GM12878 (cell line): Measurements from ENCODE around the gene TRAPPC2. TPM values are rescaled to one million over a fixed set of nuclear protein-coding genes. Genes with fewer than 3 reads are reported as not detected.

Experiments used
- ATAC-seq: fragments of 200-7000 bp; cut with Tn5 transposase; 3 replicates; pipeline ENCODE4 v1.9.1; 2020; ENCODE audit warnings: mild to moderate bottlenecking, moderate library complexity
- BruUV-seq: library from RNA; stranded (reverse); fragments of 400-500 nt; replicated peaks from 2 replicates; lab custom pipeline; 2021; lab: Mats Ljungman, UMichigan
- CTCF ChIA-PET: fragments of 300-600 bp; sonication (Branson Sonifier 250); formaldehyde crosslinking; extraction: SDS; loops from one replicate; lab custom pipeline; 2021; ENCODE audit warnings: inconsistent platforms; lab: Yijun Ruan, JAX
- POLR2A ChIA-PET: fragments of 350-600 bp; formaldehyde crosslinking; extraction: SDS; loops from one replicate; lab custom pipeline; 2021; ENCODE audit warnings: inconsistent platforms; lab: Charles Lee
- RAD21 ChIA-PET: fragments of 300-600 bp; sonication (Branson Sonifier 250); formaldehyde crosslinking; loops from one replicate; lab custom pipeline; 2023; ENCODE audit warnings: antibody characterized with exemption; ENCODE audit not compliant: unreplicated experiment; lab: Charles Lee
- SMC1A ChIA-PET: fragments of 300-600 bp; sonication (Branson Sonifier 250); formaldehyde crosslinking; loops from one replicate; lab custom pipeline; 2023; ENCODE audit not compliant: unreplicated experiment, uncharacterized antibody; lab: Charles Lee
- DNase-seq: peaks from one replicate; pipeline ENCODE4 v3.0.0-alpha.2; 2011; ENCODE audit warnings: low read depth, low spot score
- FAIRE-seq: peaks from 3 replicates; lab custom pipeline; 2011; peaks lifted over from hg19 to GRCh38; lab: Jason Lieb, UNC
- H2AFZ ChIP-seq: 2 replicates; pipeline ENCODE4 v1.6.0; 2011; ENCODE audit warnings: low read depth, low read length, control low read depth; ENCODE audit not compliant: control insufficient read depth
- H3K27ac ChIP-seq: 2 replicates; pipeline ENCODE4 v1.5.1; 2011; ENCODE audit warnings: control low read depth; ENCODE audit not compliant: control insufficient read depth, insufficient read depth
- H3K27me3 ChIP-seq, 2 experiments: replicated peaks in 1 of 2; 2 replicates each; pipeline versions ENCODE4 v1.6.0 to v1.6.1; 2011; ENCODE audit warnings: low read length in 1 of 2; ENCODE audit not compliant: control insufficient read depth in 2 of 2, insufficient read depth in 2 of 2
- H3K36me3 ChIP-seq, 2 experiments: 2 replicates each; pipeline ENCODE4 v1.5.1; 2011; ENCODE audit warnings: low read length in 1 of 2; ENCODE audit not compliant: control insufficient read depth in 2 of 2, insufficient read depth in 2 of 2
- H3K4me1 ChIP-seq: 2 replicates; pipeline ENCODE4 v1.6.1; 2011; ENCODE audit warnings: mild to moderate bottlenecking, low read length, moderate library complexity, mixed read lengths; ENCODE audit not compliant: control insufficient read depth, insufficient read depth
- H3K4me2 ChIP-seq: 2 replicates; pipeline ENCODE4 v1.6.0; 2011; ENCODE audit warnings: control low read depth; ENCODE audit not compliant: control insufficient read depth, insufficient read depth
- H3K4me3 ChIP-seq: fragments of 200-600 bp; sonication (generic); 2 replicates; pipeline ENCODE4 v1.5.1; 2016
- H3K79me2 ChIP-seq: 2 replicates; pipeline ENCODE4 v1.6.0; 2011; ENCODE audit warnings: low read length; ENCODE audit not compliant: control insufficient read depth, insufficient read depth
- H3K9ac ChIP-seq: 2 replicates; pipeline ENCODE4 v1.8.0; 2011; ENCODE audit warnings: low read length, control low read depth, mixed read lengths; ENCODE audit not compliant: control insufficient read depth, insufficient read depth
- H3K9me3 ChIP-seq: replicated peaks from 3 replicates; pipeline ENCODE4 v1.5.1; 2011; ENCODE audit warnings: mild to moderate bottlenecking, low read length; ENCODE audit not compliant: control insufficient read depth, insufficient read depth
- H4K20me1 ChIP-seq: 2 replicates; pipeline ENCODE4 v1.6.0; 2011; ENCODE audit not compliant: control insufficient read depth, insufficient read depth
- BRCA1 ChIP-seq: IDR thresholded peaks from 2 replicates; pipeline ENCODE4 v1.6.1; 2011; ENCODE audit warnings: low read depth, low read length, improper control_type of control experiment
- CEBPB ChIP-seq, 2 experiments: fragments of 150-350 bp in 1 of 2; IDR thresholded peaks; 2 replicates each; pipeline ENCODE4 v1.6.1; 2012 to 2014; ENCODE audit warnings: low read depth in 2 of 2, low read length in 2 of 2, borderline replicate concordance in 1 of 2, inconsistent platforms in 1 of 2
- FOXK2 ChIP-seq: fragments of 450-650 bp; IDR thresholded peaks from 2 replicates; pipeline ENCODE4 v1.6.1; 2017; ENCODE audit warnings: mild to moderate bottlenecking, moderate library complexity
- HDAC2 ChIP-seq: fragments of 200-600 bp; sonication (generic); IDR thresholded peaks from 2 replicates; pipeline ENCODE4 v1.6.1; 2017
- JUNB ChIP-seq: IDR thresholded peaks from 2 replicates; pipeline ENCODE4 v1.6.1; 2016; ENCODE audit warnings: antibody characterized with exemption, mild to moderate bottlenecking
- MEF2B ChIP-seq: fragments of 450-650 bp; IDR thresholded peaks from 2 replicates; pipeline ENCODE4 v1.6.1; 2018; ENCODE audit warnings: mild to moderate bottlenecking, moderate library complexity; ENCODE audit not compliant: partially characterized antibody, poor library complexity, severe bottlenecking
- MTA2 ChIP-seq: fragments of 450-650 bp; IDR thresholded peaks from 2 replicates; pipeline ENCODE4 v1.6.1; 2016; ENCODE audit warnings: low read depth, mild to moderate bottlenecking, moderate library complexity
- NBN ChIP-seq: fragments of 450-650 bp; IDR thresholded peaks from 2 replicates; pipeline ENCODE4 v1.6.1; 2016
- NR2C1 ChIP-seq: fragments of 450-650 bp; IDR thresholded peaks from 2 replicates; pipeline ENCODE4 v1.6.1; 2017; ENCODE audit warnings: antibody characterized with exemption, mild to moderate bottlenecking, moderate library complexity
- PML ChIP-seq: IDR thresholded peaks from 2 replicates; pipeline ENCODE4 v1.6.1; 2012; ENCODE audit warnings: low read length, inconsistent platforms
- RAD51 ChIP-seq: fragments of 450-650 bp; IDR thresholded peaks from 2 replicates; pipeline ENCODE4 v1.6.1; 2016; ENCODE audit warnings: moderate library complexity, mild to moderate bottlenecking, inconsistent platforms
- RUNX3 ChIP-seq: IDR thresholded peaks from 2 replicates; pipeline ENCODE4 v1.6.1; 2012; ENCODE audit warnings: low read length, inconsistent platforms
- TBL1XR1 ChIP-seq: IDR thresholded peaks from 2 replicates; pipeline ENCODE4 v1.6.1; 2012; ENCODE audit warnings: low read depth, low read length, improper control_type of control experiment
- ZNF384 ChIP-seq: IDR thresholded peaks from 2 replicates; pipeline ENCODE4 v1.6.1; 2012; ENCODE audit warnings: low read depth, mild to moderate bottlenecking, low read length, improper control_type of control experiment, borderline replicate concordance
- WGBS: methylation state at CpG from one replicate; pipeline ENCODE4 v1.1.6; 2016; ENCODE audit warnings: low lambda C conversion rate; ENCODE audit not compliant: insufficient replicate concordance, insufficient coverage; ENCODE audit errors: missing lambda C conversion rate; 5-methylcytosine and 5-hydroxymethylcytosine counted together
- in situ Hi-C: fragments of 300-500 bp; cut with MboI; formaldehyde crosslinking; loops from 9 replicates; pipeline ENCODE4 v1.14.3; 2018; ENCODE audit warnings: mixed read lengths
- intact Hi-C: fragments of 100-400 bp; cut with micrococcal nuclease; formaldehyde crosslinking; loops from one replicate; pipeline ENCODE4 v1.14.2; 2022; ENCODE audit not compliant: unreplicated experiment
- polyA plus RNA-seq, 11 experiments: library from polyadenylated mRNA; depleted of rRNA in 4 of 11; unstranded in 6 of 11; stranded (reverse) in 5 of 11; fragments of >200 nt; fragmentation: Nextera tagmentation in 4 of 11; fragmentation: Illumina TruSeq in 1 of 11; extraction: Ambion mirVana in 4 of 11; extraction: Trizol in 1 of 11; gene quantifications; 1 replicate in 1 of 11; 2 replicates in 10 of 11; pipeline versions ENCODE4 v1.2.1 to v1.2.3, GENCODE V29; 2011 to 2016; ENCODE audit warnings: inconsistent platforms in 2 of 11, missing spikeins in 2 of 11, low read depth in 1 of 11
- total RNA-seq, 4 experiments: library from RNA; depleted of rRNA in 3 of 4; stranded (reverse); fragments of >200 nt in 3 of 4; fragmentation: Illumina TruSeq in 1 of 4; extraction: Trizol in 1 of 4; gene quantifications; 2 replicates each; pipeline versions ENCODE4 v1.2.1 to v1.2.3, GENCODE V29; 2013 to 2021
- TF ChIP-seq, protein P1 (sequence below): IDR thresholded peaks from 2 replicates; pipeline ENCODE4 v1.6.1; 2012; ENCODE audit warnings: low read depth, low read length, improper control_type of control experiment

TRAPPC2 gene
- total and polyA plus RNA-seq, 10 of the 15 experiments (the other 5 are each of a cell fraction or from before 2014, with no cell fraction given), result 12.4 to 28.4 (median 21.3) TPM

DNA sequence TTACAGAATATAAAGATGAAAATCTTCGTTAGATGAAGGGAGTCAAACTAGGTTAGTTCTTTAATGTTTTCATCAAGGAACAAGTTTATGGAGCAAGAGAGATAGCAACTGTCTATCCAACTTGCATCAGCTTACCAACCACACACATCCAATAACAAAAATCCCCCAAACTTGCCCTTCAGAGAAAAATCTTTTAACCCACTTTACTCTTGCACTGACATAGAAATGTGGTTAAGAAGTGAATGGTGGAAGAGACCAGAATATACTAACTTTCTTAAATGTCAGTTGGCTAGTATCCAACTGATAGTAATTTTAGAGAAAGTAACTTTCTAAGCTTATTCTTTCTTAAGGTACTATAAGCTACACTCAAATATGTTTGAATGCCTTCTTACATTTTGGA lies 47.2 kb downstream of the TRAPPC2 start:
- whole genome bisulfite sequencing, result 65% methylated on average over 1 of the region's 1 CpG
- no peak for FAIRE-seq
- Histone ChIP-seq H3K4me1 (peaks cover 7% of the 10 kb centered on the region; the same call in 1 of the 2 replicates), H3K27ac (no peak overlapping the region), H3K9ac (no peak overlapping the region), H3K4me3 (no peak overlapping the region), H3K4me2 (no peak overlapping the region), H3K9me3 (no peaks in the 10 kb centered on the region), H3K27me3 (no peaks in the 10 kb centered on the region), H2AFZ (no peak overlapping the region), H3K79me2 (peaks cover 35% of the 10 kb centered on the region)
- ATAC-seq, result no peak
- in situ Hi-C loops (no loop called here), intact Hi-C loops (loop anchor here (5.0 kb wide), 1 partner anchor 605 kb away; no protein-coding TSS in a partner anchor)
- no TSS peak for BruUV-seq
- ChIA-PET POLR2A (interaction anchor here (0.6 to 5.1 kb wide), 7 partner anchors 8 to 47 kb away, joined by 4 to 49 read pairs (median 13); partner anchors contain the start of genes OFD1 and TRAPPC2), SMC1A (interaction anchor here (0.9 to 6.4 kb wide), 15 partner anchors 10 to 82 kb away, joined by 3 to 79 read pairs (median 6); partner anchors contain the start of genes OFD1 and TRAPPC2), CTCF (interaction anchor here (0.6 to 3.2 kb wide), 13 partner anchors 8 to 66 kb away, joined by 3 to 16 read pairs (median 4); partner anchors contain the start of genes OFD1 and TRAPPC2)
- no peak for DNase-seq
- TF ChIP-seq FOXK2 (no peak), RUNX3 (peak; percentile 61; the same call in 1 of the 2 replicates)
- TF ChIP-seq, all 136 proteins: peak for 1
- no peaks in the 10 kb centered on the region for H4K20me1 ChIP-seq
- RAD21 ChIA-PET, result interaction anchor here (1.3 to 7.0 kb wide), 8 partner anchors 10 to 72 kb away, joined by 4 to 68 read pairs (median 26); partner anchors contain the start of genes OFD1 and TRAPPC2
- no peaks in the 10 kb centered on the region for H3K36me3 ChIP-seq

DNA sequence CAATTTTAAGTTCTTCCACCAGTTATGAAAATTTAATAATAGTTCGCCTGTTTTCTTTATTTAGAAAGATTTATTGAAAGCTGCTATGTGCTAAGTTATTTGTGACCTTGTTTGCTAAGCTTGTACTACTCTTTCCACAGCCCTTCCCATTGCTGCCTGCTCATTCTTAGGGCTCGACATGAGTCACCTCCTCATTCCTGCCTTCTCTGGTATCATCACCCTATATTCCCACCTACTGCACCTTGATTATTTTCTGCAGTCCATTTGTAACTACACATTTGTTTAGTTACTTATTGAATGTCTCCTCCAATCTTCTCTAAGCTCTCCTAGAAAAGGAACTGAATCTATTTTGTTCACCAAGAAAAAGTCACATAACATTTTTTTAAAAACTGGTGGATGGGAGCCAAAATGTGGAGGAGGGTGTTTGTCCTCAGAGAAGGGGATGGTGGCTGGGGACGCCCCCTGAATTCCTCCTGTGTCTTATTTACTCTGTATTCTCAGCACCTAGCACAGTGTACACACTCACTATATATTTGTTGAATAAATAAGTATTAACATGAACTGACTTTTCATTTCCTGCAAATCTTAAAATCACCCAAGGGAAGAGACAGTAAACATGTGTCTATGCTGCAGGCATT lies 49.2 kb downstream of the TRAPPC2 start:
- Histone ChIP-seq H3K9ac (no peak overlapping the region), H3K9me3 (no peaks in the 10 kb centered on the region; the same call in 2 of the 3 replicates), H2AFZ (no peak overlapping the region), H3K79me2 (peaks cover 18% of the 10 kb centered on the region), H3K4me3 (no peak overlapping the region), H3K4me2 (peak overlapping the region; percentile 27), H3K27me3 (no peaks in the 10 kb centered on the region), H3K27ac (no peak overlapping the region), H3K36me3 (no peaks in the 10 kb centered on the region), H3K4me1 (peaks cover 7% of the 10 kb centered on the region; the same call in 1 of the 2 replicates), H4K20me1 (no peaks in the 10 kb centered on the region)
- BruUV-seq, result no TSS peak
- intact Hi-C loops, result loop anchor here (5.0 kb wide), 1 partner anchor 603 kb away; no protein-coding TSS in a partner anchor
- WGBS, result 1% methylated on average over 3 of the region's 3 CpGs
- ChIA-PET SMC1A (interaction anchor here (0.6 to 6.4 kb wide), 12 partner anchors 8 to 343 kb away, joined by 3 to 79 read pairs (median 4); partner anchors contain the start of genes OFD1 and TRAPPC2), RAD21 (interaction anchor here (0.7 to 5.9 kb wide), 9 partner anchors 8 to 49 kb away, joined by 3 to 42 read pairs (median 4); partner anchors contain the start of genes OFD1 and TRAPPC2), CTCF (interaction anchor here (1.0 to 1.9 kb wide), 2 partner anchors 9 to 23 kb away, joined by 4 to 6 read pairs; no protein-coding TSS in a partner anchor), POLR2A (interaction anchor here (0.8 to 5.1 kb wide), 5 partner anchors 12 to 23 kb away, joined by 3 to 45 read pairs (median 5); no protein-coding TSS in a partner anchor)
- in situ Hi-C loops, result no loop called here
- ATAC-seq (peak; percentile 4), DNase-seq (no peak), FAIRE-seq (no peak)
- no peak for TF ChIP-seq PML
- peak; percentile 70 for TF ChIP-seq ZNF384
- 0 out of 2 replicates have a peak, but pooled peaks have one; percentile 45 for TF ChIP-seq NBN
- no peak for TF ChIP-seq CEBPB (IDR thresholded peaks at IDR 0.05; ENCODE audit: borderline replicate concordance in 1 of 2, low read depth in 2 of 2, low read length in 2 of 2)
- peak; percentile 58 for TF ChIP-seq MEF2B
- TF ChIP-seq HDAC2, result no peak
- no peak for TF ChIP-seq BRCA1
- TF ChIP-seq JUNB, result no peak
- TF ChIP-seq, protein P1, sequence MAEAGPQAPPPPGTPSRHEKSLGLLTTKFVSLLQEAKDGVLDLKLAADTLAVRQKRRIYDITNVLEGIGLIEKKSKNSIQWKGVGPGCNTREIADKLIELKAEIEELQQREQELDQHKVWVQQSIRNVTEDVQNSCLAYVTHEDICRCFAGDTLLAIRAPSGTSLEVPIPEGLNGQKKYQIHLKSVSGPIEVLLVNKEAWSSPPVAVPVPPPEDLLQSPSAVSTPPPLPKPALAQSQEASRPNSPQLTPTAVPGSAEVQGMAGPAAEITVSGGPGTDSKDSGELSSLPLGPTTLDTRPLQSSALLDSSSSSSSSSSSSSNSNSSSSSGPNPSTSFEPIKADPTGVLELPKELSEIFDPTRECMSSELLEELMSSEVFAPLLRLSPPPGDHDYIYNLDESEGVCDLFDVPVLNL, result no peak
- TF ChIP-seq MTA2, result peak; percentile 37; the same call in 1 of the 2 replicates
- TF ChIP-seq TBL1XR1, result no peak
- no peak for TF ChIP-seq RAD51
- TF ChIP-seq NR2C1, result no peak
